Activated T-helper 1 cell treated with Interleukin-2 at 50 U/mL for 16 hours (primary cell): Measurements from ENCODE around the gene UBFD1.
A peak's percentile ranks its signal among the peaks of the same experiment; 100 is the strongest.
"Not testable (repeated sequence)": the region's sequence is repeated elsewhere in the genome, so short reads cannot be mapped to it uniquely, and the experiment has no call there.

Experiments
- DNase-seq: peaks from one replicate; pipeline ENCODE4 v3.0.0-alpha.2; 2020; ENCODE audit warnings: low read depth

UBFD1 gene

DNA sequence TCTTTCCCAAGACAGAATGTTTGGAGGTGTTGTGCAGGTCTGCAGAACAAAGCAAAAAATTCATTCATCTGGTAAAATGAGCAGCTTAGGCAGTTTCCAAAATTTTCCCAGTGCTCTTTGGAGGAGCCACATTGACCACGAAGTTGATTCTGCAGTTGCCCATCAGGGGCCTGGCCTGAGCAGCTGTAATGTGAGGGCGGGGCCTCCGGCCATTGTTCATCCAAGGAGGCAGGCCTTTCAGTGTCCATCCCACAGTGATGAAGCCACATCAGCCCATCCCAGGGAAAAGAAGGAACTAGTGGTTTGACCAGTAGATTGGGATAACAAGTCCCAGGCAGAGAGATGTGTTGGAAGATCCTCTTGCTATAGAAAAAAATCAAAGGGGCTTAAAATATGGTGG is 10.1 kb downstream of the UBFD1 start:
- DNase-seq, result no peak

DNA sequence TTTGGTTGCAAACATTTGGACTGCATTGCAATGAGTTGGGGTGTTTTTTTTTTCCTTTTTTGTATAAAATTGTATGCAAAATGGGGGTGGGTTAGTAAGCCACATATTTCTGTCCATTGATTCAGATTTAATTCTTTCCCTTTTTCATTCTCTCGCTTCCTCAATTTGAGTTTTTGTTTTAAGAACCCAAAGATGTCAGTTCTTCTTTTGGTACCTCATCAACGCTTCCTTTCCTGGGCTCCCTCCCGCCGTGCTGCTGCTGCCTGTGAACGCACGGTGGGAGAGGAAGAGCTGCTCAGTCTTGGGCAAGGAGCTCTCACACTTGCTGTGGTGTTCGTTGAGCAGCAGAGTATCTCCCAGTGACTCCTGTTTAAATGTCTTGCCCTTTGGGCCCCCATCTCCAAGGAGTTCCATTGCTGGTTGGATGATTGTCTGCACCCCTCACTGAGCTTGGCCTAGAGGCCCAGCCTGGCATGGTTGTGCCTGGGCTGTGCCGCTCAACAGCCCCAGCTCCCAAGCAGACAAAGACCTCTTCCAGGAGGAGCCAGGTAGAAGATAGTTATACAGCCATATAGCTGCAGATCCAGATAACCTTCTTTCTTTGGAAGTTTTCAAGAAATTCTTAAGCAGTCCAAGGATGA is 13.6 kb downstream of the UBFD1 start:
- DNase-seq, result no peak

DNA sequence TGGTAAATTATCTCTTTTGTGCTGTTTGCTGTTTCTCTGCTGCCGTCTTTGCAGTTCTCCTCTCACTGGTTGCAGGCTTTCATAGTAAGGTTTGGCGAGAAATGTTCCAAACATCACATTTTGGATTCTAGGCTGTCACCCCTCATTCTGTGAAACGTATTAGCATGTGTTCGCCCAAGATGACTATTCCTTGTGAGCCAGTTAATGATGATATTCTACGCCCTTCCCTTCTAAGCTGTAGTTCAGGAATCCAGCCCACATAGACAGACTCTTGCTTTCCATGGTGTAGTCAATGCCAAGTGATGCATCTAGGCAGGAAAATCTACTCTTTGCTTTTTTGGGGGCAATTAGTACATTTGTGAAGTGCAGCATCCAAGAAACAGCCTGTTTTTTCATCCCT is 14.4 kb downstream of the UBFD1 start:
- DNase-seq, result no peak

DNA sequence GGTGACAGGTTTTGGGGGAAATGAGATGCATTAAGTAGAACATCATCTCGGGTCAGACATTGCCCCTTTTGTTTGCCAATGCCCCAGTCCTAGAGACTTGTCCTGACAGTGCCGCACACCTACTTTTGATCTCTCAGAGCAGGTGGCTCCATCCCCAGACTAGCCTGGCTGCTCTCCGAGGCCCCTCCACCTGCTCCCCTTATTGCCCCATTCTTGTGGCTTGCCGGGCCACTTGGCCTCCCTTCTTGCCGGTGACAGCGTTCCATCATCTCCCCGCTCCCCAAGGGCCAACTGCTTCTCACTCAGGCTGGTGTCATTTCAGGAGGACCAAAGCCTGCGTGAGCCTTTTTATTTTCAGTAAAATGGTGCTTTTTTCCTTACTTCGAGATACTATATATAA is 14.9 kb downstream of the UBFD1 start:
- DNase-seq, result no peak

DNA sequence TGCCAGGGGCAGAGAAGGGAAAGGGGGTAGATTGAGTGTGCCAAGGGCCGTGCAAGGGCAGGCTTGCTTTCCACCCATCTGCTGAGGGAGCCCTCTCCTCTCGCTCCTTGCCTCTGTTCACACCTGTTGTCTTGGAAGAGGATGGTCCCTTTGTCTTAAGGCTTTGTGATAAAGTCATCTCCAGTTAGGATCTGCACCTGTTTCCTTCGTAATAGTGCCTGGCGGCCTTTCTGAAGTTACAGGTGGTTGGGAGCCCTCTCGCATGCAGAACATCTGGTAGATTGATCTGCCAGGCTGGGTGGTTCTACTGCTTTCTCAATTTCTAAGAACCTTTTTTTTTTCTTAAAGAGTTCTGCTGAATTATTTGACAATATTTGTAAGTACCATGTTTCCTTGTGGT is 16.3 kb downstream of the UBFD1 start:
- no peak for DNase-seq

DNA sequence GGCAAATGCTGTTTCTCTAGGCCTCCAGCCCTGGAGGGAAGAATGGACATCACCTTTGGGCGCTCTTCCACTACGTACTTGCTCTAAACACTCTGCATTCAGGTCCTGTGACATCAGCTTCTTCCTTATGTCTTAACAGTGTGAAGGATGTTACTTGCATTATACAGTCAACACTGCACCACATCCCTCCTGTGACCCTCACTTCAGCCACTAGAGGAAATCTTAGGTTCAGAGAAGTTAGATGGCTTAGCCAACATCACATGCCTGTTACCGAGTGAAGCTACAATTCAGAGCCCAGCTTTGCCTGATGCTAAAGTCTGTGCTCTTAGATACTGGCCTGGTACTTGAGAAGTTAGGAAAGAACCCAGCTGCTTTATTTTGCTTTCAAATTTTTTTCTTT is 18.3 kb downstream of the UBFD1 start:
- no peak for DNase-seq

DNA sequence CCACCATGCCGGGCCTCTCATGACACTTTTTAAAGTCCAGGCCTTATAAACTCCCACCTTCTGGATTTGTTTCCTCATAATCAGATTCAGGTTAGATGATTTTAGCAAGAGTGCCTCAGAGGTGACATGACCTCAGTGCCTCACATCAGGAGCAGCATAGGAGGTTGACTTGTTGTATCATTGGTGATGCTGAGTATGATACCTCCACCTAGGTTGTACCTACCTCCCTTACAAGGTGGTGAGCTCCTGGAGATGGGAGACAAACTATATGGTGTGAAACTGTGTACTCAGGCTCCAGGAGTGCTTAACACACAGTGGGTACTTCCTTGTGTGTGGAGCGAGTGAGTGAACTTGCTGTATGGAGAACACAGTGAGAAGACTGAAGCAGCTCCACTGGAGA is 20.0 kb downstream of the UBFD1 start:
- DNase-seq, result no peak

DNA sequence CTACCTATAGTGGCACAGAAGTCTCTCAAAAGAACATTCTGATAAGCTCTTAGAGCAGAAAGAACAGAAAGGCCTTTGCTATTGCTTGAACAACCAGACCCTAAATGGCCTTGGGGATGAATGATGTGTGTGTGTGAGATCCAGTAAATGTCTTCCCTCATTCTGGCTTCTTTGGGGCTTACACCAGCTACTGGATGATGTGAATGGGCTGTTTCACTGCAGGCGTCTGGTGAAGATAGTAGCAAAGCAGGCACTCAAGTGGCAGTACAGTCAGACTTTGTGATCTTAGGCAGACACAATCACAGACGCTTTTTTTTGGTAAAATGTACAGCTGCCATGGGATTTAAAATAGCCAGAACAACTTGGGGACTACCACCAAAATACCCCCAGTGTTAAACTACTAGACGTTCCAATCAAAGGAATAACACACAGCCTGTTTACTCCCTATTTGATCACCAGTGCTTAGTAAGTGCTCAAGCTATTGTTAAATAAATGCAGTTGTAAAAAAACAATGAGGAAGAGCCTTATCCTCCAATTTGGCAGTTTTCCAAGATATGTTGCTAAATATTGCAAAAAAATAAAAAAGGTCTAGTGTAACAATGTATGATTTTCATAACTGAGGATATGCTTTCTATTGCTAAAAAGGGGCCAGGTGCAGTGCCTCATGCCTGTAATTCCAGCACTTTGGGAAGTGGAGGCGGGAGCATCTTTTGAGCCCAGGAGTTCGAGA is 20.7 kb downstream of the UBFD1 start:
- DNase-seq, result no peak

DNA sequence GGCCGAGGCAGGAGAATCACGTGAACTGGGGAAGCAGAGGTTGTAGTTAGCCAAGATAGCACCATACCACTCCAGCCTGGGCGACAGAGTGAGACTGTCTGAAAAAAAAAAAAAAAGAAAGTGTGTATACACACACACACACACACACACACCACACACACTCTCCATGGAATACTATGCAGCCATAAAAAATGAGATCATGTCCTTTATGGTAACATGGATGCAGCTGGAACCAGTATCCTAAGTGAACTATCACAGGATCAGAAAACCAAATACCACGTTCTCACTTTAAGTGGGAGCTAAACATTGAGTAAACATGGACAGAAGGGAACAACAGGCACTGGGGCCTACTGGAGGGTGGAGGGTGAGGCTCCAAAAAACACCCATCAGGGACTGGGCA is 21.8 kb downstream of the UBFD1 start:
- DNase-seq, result no peak

DNA sequence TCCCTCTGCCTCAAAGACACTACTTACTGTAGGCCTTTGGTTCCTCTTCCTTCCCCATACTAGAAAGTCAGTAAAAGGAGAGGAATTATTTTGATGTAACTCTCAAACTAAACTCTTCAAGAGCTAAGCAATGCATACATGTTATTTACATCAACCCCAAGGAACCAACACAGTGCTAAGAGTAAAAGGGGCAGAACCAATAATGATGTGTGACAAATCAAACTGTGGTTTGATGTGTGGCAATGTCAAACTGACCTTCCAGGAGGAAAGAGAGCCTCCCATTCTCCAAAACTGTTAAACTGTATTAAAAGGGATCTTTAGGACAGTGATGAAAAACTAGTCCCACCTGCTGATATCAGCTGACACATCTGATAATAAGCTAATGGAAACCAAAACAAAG is 22.9 kb downstream of the UBFD1 start:
- DNase-seq, result no peak

DNA sequence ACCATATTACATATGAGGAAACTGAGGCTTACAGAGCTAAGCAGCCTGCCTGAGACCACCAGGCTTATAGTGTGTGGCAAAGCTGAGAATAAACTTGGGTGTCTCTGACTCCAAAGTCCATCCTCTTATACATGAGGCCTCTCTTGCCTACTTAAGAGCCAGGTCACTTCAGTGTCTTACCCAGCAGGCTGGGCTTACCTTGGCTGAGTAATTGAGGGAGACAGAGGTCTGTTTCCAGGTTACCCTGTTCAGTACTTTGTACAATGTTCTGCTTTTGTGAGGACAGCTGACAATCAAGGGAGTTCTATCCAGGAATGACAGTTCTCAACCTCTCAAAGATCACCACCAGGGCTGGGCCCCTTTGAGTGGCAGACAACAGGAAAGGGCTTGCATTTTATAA is 24.2 kb downstream of the UBFD1 start:
- no peak for DNase-seq

DNA sequence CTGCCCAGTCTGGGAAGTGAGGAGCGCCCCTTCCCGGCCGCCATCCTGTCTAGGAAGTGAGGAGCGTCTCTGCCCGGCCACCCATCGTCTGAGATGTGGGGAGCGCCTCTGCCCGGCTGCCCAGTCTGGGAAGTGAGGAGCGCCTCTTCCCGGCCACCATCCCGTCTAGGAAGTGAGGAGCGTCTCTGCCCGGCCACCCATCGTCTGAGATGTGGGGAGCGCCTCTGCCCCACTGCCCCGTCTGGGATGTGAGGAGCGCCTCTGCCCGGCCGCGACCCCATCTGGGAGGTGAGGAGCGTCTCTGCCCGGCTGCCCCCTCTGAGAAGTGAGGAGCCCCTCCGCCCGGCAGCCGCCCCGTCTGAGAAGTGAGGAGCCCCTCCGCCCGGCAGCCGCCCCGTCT is 25.7 kb downstream of the UBFD1 start:
- DNase-seq, result not testable (repeated sequence)

DNA sequence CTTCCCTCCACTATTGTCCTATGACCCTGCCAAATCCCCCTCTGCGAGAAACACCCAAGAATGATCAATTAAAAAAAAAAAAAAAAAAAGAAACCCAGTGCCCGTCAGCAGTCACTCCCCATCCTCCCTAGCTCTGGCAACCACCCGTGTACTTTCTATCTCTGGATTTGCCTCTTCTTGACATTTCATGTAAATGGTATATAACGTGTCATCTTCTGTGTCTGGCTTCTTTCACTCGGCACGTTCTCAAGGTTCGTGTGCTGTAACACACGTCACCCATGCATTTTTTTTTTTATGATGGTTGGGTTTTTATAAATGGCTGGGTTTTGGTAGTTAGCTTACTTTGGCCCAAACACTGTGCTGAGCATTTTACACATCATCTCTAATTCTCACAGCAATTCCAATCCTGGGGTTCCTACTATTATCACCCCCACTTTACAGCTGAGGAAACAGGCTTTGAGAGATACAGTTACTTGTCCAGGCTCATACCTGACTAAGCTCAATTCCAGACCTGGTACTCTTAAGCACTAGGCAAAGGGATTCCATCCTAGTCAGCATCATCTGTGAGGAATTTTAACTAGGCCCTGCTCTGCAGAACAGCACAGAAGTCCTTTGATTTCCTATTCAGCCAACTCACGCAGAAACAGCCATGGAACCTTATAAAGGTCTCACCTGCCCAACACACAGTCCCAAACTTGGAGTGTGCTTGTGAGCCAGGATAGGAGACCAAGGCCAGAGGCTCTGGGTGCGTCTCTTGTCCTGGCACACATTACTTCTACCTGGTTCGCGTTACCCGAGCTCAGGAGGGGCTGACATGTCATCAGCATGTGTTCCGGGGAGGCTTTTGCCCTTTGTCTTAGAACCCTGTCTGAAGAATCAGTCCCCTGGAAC is 26.9 kb downstream of the UBFD1 start:
- DNase-seq, result no peak

DNA sequence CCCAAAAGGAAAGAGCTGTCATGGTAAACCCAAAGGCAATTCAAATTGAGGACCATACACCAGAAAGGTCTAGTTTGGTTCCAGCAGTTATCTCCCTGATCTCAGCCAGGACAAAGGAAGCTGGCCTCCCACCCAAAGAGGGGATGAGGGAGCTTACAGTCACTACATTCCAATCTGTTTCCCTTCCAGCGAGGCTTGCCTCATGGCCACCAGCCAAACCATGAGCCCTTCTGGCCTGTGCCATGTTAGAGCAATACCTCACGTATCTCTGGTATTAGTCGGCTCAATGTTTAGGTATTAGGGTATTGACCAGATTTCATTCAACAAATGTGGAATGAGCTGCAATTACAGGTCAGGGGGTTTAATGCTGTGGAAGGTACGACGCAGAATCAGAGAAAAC is 30.2 kb downstream of the UBFD1 start:
- DNase-seq, result no peak

DNA sequence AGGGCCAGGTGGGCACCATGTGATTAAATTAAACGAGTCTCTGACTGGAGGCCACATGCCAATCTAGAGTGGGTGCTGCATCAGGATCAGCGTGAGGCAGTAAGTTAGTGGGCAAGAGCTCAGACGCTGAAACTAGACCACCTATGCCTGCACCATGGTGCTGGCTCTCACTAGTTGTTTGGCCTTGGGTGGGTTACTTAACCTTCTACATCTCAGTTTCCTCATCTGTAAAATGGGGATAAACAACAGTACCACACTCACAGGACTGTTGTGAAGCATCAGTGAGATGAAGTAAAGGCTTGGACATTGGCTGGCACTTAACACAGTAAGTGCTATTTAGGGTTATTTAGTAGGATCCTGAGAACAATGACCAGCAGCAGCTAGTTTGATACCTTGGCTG is 32.7 kb downstream of the UBFD1 start:
- DNase-seq, result no peak

DNA sequence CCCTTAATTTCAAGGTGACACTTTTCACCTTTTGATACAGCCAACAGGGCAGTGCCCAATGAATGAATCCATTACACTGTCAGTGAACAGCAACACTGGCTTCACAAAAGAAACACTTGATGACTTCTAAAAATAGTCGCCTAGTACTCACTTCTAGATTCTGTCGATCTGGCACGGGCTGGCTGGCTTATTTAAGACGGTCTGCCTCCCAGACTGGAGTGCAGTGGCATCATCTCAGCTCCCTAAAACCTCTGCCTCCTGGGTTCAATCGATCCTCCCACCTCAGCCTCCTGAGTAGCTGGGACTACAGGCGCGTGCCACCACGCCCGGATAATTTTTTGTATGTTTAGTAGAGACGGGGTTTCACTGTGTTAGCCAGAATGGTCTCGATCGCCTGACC is 36.7 kb downstream of the UBFD1 start:
- no peak for DNase-seq

DNA sequence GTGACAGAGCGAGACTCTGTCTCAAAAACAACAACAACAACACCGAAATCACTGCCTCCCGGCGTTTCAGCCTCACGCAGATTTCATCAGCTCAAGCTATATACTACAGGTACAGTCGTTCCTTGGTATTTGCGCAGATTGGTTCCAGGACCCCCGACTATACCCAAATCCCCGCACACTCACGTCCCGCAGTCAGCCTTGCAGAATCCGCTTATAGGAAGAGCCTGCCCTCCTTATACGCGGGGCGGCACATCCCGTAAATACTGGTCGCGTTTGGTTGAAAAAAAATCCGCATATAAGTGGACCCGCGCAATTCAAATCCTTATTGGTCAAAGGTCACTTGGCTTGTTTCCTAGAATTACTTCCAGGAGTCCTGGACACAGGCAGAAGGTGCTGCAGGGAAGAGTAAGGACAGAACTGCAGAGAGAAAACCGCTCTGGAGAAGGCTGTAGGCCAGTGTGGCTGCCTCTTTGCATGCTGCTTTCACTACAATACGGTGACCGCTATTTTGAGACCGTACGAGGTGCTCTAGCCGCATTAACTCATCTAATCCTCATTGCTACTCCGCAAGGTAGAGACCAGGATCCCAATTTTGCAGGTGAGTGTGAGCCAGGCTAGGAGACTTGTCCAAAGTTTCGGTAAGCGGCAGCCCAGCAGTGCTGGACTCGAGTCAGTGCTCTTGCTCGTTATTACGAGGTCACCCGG is 37.9 kb downstream of the UBFD1 start:
- DNase-seq, result no peak

DNA sequence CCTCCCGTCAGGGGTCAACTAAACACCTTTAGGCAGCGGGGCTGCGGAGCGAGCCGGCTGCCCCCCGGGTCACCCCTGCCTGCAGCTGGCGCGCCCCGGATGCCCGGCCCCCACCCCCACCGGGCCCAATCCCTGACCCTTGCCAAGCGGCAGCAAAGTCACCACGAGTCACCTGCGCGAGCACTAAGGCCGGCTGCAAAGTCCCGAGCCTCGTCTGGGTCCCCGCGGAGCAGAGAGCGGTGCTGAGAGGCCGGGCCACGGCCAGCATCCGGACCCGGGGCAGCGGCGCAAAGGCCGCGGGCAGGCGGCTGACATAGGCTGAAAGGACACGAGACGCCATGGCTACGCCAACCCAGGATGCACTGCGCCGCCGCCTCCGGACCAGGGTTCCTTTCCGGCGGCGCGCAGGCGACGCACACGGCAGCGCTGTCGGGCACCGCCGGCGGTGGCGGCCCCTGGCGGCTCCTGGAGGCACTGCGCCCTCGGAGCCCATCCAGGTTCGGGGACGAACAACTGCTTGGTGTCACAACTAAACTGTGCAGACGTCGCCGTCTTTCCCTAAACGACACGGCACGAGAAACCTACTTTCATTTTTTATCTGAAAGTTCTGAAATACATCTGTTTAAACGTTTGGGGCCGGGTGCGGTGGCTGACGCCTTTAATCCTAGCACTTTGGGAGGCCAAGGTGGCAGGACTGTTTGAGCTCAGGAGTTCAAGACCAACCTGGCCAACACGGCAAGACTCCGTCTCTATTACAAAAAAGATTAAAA is 38.6 kb downstream of the UBFD1 start, which contains the start of gene NDUFAB1:
Gene NDUFAB1, minus strand, starts transcription at position 366 of the 770 bp plus-strand sequence. Its CDS starts 26 bp downstream, at position 340.
- DNase-seq, result peak; percentile 88

DNA sequence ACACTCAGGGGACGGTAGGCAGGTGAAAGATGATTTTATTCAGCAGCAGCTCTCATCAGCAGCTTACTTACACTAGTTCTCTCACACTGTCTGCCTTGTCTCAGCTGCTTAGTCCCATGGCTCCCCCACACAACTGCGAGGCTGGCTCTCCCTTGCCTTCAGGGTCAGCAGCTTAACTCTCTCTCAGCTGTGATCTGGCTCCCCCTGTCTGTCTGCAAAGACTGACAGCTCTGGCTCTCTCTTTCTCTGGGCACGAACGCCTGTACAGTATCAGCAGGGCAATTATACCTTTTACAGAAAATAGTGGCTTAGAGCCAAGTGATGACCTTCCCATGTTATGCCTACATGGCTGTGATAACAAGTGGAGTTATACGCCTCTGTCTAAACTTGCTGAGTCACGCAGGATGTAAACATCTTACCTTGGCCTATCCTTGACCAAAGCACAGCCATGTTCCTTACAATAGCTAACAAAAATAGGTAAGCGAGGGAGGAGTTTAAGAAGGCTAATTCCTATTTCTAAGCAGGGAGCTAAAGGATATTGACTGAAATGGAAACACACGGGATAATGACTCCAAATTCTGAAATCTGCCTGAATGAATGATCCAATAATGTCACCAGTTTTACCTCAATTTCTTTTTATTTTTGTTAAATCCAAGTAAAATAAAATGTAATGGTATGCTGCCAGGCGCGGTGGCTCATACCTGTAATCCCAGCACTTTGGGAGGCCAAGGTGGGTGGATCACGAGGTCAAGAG is 39.7 kb downstream of the UBFD1 start:
- no peak for DNase-seq

DNA sequence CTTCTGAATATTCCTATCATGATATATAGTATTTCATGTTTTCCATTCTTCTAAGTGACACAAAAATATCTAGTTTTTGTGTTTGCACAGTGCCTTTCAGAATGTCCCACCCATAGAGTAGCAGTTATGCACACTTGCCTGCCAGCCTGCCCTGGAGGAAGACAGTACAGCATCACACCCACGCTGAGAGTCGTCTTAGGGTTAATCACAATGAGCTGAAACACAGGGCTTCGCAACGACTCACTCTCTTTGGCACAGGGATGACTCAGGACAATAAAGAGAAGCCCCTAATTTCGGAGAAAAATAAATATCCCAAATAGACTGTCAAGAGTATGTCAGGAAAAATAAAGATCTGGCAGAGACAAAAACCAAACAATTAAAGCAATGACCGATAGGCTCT is 50.2 kb downstream of the UBFD1 start:
- no peak for DNase-seq

DNA sequence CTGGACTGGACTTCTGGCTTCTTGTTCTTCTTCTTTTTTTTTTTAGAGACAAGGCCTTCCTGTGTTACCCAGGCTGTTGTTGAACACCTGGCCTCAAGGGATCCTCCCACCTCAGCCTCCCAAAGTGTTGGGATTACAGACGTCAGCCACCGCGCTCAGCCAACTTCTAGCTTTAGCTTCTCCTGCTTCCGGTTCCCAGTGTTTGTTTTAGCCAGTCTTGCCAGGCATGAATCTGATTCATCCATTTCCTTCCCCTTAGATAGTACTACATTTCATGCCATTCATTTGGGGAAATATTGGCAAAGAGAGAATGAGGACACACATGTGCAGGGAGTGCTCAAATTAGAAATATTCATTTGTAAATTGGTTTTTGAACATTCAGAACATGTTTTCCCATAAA is 50.7 kb downstream of the UBFD1 start:
- DNase-seq, result no peak
